NCI-H146 (cell line): ENCODE measurements around the gene MKKS.
"Not testable (repeated sequence)": the region's sequence is repeated elsewhere in the genome, so short reads cannot be mapped to it uniquely, and the experiment has no call there.

Experiments
- DNase-seq: peaks from one replicate; lab custom pipeline; 2025; lab: John Stamatoyannopoulos, UW

MKKS gene

DNA sequence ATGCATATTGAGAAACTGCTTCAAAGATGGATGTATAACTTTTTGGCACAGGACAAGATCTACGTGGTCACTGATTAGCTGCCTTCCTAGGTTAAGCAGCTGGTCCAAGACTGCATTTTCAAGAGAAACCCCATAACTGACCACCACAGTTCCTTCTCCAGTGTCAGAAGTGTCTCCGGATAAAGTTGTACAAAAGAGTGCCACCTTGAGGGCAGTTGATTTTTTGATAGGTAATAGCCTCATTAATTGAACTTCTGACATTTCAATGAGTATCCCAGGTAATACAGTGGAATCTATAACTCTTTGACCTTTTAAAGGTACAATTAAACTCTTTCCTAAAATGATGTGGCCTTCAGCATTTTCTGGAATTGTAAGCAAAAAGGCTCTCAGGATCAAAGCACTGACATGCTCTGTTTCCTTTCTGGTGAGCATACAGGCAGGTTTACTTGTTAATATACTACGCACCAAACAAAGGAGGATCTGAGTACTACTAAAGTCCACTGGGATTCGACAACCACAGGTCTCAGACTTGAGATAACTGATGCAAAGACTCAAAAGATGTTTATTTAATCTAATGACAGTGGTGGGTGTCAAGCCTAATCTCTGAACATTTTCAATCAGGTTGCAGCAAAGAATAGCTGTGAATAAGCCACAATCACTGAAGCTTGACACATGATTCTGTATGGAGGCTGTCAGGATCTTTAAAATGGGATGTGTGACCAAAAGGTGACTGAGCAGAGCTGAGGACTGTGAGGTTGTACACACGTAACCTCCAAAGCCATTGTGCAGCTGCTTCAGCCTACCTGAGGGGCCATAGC is 21.2 kb downstream of the MKKS start:
- DNase-seq, result no peak

DNA sequence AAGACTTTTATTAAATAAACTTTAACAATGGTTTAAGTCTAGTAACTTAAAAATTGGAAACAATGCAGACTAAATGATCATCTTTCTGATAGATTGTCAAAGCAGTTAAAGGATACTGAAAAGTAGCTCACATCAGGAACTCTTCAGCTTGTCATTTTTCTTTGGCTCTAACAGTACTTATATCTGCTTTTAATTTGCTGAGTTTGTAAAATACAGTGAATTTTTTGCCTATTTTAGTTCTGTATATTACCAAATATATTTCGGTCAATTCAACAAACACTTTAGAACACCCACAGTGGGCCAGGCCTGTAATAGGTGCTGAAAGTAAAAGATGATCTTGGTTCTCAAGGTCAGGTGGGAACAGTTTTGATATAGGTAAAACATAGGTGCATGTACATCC is 22.3 kb downstream of the MKKS start:
- no peak for DNase-seq

DNA sequence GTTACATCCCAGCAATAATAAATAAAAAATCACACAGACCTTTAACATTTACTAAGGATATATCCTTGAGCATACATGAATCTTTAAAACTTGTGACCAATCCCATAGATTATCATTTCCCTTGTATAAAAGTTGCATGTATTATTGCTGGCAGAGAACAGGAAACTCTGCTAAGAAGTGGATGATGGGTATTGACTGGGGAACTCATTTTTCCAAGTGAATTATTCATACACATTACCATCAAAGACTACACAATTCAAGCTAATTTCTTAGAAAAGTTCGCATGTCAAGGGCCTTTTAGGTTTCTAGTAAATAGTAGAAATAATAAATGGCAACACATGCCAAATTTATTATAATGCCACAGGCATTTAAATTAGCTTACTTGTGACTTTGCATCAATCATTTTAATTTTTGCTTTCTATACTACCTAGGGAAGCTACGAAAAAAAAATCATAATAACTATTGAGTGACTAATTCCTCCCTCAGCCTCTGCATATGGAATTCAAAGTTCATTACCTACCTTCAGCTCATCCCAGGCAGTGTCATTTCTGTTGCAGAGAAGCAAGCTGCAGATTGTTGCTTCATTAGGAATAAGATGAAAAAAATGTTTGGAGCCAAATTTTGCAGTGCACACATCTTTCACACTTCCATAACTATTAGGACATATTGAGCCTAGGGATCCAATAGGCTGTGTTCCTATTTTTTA is 25.8 kb downstream of the MKKS start:
- DNase-seq, result no peak

DNA sequence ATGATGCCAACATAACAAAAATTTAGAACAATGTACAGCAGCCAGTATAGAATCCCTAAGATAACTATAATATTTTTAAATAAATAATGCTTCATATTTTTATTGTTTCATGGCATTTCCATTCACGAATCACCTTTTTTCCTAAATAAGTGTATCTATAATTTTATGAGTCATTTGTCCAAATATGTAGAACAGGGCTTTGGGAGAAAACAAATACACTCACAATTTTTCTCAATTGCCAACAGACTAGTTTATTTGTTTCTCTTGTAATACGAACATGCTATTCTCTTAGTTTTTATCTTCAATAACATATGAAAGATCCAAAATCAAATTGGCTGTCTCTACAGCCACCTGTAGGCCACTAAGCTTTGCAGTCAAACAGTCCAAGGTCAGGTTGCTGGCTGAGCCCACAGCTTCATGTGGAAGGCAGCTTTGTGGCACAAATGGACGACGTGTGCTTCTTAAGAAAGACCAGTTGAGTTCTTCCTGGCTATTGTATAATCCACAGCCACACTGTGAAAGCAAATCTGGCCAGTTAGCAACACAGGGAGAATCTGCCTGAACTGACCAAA is 29.0 kb downstream of the MKKS start:
- DNase-seq, result no peak

DNA sequence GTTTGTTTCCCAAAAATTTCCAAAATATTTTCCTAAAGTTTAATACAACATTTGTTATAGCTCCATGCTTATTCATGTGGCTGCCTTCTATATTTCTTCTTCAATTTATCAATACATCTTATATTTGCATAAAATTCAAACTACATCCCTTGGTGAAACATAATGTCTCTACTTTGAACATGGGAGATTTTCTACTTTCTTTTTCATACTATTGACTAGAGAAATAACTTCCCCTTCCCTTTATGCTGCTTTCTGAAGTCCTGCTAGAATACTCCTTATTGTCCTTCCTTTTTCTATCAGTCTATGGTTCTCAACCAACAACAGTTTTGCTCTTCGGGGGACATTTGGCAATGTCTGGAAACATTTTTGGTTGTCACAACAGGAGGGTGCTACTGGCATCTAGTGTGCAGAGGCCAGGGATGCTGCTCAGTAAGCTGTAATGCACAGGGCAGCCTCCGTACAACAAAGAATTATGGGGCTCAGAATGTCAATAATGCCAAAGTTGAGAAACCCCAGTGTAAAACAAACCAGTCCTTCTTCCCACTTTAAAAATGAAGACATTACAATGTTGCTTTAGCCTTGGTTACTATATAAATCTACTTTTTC is 29.9 kb downstream of the MKKS start:
- no peak for DNase-seq

DNA sequence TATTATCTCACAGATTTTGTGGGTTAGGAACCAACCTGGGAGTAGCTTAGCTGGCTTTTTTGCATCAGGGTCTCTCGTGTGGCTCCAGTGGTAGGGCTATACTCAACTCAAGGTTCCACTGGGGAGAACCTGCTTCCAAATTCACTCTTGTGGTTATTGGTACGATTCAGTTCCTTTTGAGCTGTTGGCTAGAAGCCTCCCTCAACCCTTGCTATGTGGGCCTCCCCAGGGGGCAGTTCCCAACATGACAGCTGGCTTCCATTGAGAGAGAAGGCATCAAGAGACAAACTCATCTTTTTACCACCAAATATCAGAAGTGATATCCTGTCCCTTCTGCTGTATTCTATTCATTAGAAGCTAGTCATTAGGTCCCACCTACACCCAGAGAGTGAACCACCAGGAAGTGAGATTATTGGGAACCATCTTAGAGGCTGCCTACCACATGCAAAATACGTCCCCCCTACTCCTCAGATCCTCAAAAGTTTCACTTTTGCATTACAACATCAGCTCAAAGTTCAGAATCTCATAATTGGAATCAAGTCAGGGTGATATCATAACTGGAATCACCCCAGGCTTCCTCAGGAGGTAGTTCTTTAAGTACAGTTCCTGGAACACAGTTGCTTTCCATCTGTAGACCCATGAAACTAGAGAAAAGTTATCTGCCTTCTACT is 30.9 kb downstream of the MKKS start:
- DNase-seq, result no peak

DNA sequence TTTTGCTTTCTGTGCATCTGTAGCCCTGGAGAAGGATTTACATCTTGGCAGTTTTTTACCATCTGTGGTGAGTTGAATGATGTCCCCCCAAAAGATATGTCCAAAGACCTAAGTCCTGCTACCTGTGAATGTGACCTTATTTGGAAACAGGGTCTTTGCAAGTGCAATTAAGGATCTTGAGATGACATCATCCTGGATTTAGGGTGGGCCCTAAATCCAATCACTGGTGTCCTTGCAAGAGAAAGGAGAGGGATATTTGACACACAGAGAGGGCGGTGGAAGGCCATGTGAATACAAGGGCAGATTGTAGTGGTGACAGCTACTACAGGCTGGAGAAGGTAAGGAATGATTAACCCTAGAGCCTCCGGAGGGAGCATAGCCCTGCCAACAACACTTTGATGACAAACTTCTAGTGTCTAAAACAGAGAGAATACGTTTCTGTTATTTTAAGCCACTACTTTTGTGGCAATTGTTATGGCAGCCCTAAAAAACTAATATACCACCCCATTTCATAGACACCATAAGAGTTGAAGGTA is 35.1 kb downstream of the MKKS start:
- no peak for DNase-seq

DNA sequence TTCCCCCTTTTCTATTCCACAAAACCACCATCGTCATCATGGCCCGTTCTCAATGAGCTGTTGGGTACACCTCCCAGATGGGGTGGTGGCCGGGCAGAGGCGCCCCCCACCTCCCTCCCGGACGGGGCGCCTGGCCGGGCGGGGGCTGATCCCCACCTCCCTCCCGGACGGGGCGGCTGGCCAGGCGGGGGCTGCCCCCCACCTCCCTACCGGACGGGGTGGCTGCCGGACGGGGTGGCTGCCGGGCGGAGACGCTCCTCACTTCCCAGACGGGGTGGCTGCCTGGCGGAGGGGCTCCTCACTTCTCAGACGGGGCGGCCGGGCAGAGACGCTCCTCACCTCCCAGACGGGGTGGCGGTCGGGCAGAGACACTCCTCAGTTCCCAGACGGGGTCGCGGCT is 39.3 kb downstream of the MKKS start:
- DNase-seq, result not testable (repeated sequence)

DNA sequence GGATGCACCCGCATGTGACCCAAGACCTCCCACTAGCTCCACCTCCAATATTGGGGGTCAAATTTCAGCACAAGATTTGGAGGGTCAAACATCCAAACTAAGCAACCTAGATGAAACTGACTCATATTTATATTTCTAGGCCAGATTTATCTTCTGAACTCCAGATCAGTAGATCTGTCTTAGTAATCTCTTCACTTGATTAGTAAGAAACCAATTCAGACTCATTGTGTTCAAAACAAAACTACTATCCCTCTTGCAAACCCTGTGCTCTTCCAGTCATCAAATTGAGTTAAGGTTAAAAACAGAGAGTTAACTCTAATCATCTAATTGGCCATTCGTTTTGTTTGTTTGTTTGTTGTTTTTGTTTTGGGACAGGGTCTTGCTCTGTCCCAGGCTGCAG is 43.3 kb downstream of the MKKS start:
- no peak for DNase-seq

DNA sequence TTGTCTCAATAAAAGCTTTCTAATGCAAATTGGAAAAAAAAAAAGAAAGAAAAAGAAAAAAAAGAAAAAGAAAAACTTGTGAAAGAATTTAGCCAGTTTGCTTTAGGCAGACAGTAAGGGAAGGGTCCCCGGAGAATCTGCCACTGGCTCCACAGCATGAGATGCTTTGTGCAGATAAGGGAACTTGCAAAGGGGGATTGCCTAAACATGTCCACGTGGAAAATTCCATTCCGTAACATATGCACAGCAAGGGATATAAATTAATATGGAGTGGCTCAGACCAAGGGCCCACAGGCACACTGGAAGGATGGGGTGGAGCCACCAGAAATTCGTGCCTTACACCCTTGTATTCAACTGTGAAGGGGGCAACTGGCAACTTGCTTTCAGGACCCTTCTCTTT is 45.4 kb downstream of the MKKS start:
- no peak for DNase-seq

DNA sequence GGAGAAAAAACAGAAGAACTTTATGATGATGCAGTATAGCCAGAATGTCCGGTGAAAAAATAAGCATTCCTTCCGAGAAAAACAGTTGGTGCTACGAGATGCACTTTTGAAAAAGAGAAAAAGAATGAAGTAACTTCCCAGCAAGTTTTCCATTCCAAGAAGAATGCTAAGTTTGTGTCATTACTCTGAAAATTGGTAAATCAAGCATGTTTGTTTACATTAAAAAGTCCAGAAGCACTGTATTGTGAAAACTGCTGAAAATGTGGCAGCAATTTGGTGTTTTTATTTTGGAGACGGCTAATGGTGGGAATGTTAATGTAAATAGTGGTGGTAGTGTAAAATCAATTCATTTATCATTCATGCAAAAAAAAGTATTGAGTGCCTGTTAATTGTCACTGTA is 46.3 kb downstream of the MKKS start:
- no peak for DNase-seq

DNA sequence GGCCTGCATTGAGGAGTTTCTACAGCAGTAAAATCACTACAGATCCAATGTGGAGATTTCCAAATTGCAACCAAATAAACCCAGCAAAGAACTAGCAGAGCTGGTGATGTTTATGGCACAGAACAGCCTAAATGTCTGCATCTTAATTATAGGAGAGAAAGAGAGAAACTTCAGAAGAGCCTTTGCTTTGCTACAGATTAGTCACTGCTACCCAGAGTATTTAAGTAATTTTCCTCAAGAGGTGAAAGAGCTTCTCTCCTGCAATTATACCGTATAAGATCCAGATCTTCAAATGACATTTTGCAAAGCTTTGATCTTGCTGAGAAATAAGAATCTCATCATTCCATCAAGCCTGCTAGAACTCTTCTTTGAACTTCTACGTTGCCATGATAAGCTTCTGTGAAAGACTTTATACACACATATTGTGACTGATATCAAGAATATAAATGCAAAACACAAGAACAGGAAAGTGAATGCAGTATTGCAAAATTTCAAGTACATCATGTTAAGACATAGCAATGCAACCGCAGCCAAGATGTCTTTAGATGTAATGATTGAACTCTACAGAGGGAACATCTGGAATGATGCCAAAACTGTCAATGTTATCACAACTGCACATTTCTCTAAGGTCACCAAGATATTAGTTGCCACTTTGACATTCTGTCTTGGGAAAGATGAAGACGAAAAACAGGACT is 48.0 kb downstream of the MKKS start:
- no peak for DNase-seq

DNA sequence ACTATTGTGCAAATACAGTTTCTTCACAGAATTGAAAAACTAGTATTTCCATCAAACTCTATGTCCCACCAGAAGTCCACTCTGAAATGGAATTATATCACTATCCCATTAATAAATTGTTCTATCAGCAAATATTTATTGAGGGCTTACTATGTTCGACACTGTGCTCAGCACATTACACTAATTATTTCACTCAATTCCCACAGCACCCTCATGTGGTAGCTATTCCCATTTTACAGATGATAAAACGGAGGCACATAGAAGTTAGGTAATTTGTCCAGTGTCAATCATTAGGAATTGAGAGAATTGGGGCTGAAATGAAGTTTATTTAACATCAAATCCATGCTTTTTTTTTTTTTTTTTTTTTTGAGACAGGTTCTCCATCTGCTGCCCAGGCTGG is 52.5 kb downstream of the MKKS start:
- no peak for DNase-seq

DNA sequence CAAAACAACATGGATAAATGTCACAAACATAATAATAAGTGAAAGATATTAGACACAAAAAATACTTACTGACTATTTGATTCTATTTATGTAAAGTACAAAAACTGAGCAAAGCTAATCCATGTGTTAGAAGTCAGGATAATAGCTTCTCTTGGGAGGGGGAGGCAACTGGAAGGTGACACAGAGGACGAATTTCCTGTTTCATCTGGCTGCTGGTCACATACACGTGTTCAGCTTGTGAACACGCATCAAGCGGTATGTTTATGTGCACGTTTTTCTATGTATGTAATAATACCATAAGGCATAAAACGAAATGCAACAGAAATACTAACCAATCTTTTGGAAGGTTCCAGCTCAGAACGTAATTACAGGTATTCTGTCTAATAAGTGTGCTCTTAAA is 54.3 kb downstream of the MKKS start:
- no peak for DNase-seq

DNA sequence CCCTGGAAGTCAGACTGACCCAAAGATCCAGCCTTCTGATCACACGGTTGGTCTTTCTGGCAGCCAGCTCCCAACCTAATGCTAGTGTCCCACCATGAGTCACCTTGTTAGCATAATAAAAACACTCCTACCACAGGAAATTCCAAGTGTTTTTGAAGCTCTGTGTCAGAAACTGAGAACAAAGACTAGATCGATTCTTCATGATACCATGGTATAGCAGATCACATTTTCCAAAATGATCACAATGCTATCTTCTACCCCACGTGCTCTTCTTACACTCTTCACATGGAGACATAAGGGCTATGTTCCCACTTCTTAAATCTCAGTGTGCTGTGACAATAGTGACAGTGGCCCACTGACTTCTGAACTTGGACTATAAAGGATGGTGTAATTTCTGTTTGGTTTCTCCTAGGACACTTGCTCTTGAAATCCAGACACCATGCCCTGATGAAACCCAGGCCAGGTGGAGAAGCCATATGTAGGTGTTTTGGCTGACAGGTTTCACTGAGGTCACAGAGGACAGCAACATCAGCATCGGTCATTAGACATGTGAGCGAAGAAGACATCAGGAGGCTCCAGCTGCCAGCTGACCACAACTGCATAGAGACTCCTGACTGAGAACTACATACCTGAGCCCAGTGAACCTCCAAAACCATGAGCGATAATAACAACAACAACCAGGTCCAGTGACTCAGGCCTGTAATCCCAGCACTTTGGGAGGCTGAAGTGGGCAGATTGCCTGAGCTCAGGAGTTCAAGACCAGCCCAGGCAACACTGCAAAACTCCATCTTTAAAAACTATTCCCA is 57.5 kb downstream of the MKKS start:
- no peak for DNase-seq

DNA sequence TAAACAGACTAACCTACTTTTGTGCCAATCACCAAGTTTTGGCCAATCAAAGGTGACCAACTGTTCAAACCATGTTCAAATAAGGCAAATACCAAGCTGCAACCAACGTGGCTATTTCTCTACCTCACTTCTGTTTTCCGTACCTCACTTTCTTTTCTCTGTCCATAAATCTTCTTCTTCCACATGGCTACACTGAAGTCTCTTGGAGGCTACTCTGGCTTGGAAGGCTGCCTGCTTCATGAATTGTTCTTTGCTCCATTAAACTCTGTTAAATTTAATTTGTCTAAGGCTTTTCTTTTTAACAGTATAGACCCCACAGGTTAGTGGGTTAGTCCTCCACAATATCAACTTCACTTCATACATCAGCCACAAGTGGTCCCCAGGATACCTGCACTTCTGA is 58.8 kb downstream of the MKKS start:
- no peak for DNase-seq

DNA sequence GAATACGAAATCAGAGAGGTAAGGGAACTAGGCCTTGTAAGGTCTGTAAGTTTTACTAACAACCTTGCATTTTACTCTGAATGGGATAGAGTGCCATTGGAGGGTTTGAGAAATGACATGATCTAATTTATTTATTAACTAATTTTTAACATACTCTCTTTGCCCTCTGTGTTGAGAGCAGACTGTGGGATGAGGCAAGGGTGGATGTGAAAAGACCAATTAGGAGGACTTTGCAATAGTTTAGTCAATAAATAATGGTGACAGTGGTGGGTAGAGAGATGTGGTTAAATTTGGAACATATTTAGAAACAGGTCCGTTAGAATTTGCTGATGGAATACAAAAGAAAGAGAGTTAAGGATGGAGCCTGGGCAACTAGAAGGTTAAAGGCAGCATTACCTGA is 60.0 kb downstream of the MKKS start:
- DNase-seq, result no peak

DNA sequence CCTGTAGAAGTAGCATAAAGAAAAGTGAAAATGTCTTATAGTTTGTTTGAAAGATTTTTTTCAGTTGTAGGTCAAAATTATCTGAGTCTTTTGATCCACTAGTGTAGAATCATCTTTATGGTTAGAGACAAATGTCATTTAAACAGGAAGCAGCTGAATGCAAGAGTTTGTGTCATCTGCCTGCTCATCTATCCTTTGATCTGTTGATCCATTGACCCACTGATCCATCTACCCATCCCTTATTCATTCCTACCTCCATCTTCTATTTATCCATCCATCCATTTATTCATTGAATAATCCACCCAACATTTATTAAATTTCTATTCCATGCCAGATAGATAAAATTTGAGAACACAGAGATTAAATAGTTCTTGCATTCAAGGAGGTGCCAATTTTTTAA is 62.6 kb downstream of the MKKS start:
- DNase-seq, result no peak

DNA sequence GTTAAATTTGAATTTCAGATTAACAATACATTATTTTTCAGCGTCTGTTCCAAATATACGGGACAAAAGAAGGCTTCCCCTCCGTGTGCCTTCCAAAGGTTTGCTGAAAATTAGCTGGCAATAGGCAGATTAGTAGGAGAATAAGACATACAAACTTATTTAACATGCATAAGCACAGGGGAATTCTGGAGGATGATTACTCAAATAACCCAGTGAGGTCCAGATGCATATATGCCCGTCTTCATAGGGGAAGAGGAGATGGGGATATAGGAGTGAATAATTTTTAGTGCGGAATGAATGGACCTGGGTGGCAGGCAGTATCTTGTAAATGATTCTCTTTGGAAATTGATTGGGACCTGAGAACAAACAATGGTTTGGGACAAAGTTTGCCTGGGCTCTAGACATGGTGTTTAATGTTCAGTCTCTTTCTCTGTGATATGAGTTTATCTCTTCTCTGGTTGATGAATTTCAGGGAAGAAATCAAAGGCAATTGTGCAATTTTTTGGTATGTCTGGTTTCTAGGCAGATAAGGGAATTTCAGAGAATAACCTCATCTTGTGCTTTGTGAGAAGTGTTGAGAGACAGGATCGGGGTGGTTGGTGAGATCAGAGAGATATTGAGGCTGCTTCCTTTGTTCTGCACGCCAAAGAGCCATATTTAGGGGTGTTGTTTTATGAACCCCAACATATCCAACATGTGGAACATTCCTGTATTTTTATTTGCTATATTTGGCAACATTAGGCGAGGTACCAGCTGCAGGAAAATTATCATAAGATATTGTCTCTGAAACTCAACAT is 63.7 kb downstream of the MKKS start:
- DNase-seq, result no peak

DNA sequence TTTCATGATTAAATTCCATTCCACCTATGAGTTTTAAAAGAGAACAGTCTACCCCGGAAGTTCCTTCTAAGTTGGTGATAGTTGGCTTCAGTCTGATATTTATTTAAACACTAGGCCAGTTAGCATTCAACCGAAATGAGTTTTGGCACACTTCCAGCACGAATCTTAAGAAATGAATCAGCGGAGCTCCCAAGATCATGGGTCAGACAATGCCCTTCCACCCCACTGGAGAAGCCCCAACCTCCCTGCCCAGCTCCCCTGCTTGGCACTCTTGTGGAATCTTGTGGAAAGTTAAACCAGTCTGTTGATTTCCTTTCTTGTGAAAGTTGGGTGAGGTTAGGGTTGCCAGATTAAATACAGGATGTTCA is 64.3 kb downstream of the MKKS start:
- DNase-seq, result no peak
